NT2/D1 (cell line): ENCODE data around the gene SMTN.

Experiments
- SUZ12 ChIP-seq: IDR thresholded peaks from 2 replicates; pipeline ENCODE4 v1.6.1; 2011; ENCODE audit not compliant: insufficient read length, insufficient read depth; ENCODE audit errors: extremely low read depth
- YY1 ChIP-seq: IDR thresholded peaks from 2 replicates; pipeline ENCODE4 v1.6.1; 2011; ENCODE audit not compliant: insufficient read length, insufficient read depth

DNA sequence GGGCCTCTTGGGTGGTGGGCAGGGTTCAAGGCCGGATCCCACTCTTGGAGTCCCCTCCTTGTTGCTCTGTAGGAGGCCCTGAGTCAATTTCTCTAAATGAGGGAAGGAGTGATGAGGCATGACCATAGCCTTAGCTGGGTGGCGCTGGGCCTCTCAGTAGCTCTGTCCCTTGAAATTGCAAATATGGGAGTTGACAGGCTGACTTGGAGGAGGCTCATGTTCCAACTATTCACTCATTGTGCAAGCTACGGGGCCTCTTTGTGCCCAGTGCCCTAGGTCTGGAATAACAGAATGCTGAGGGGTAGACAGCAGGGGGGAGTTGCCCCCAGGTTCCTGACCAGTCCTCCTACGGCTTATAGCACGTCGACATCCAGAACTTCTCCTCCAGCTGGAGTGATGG is 18.3 kb downstream of the SMTN start:
- TF ChIP-seq YY1, result no peak
- TF ChIP-seq SUZ12, result no peak
